HFF-Myc (cell line): ENCODE measurements around the gene SMYD3.

Source experiments
- DNase-seq: peaks from one replicate; pipeline ENCODE4 v3.0.0-alpha.2; 2011; ENCODE audit warnings: low read depth; ENCODE audit errors: extremely low read depth
- H3K4me3 ChIP-seq: replicated peaks from 2 replicates; pipeline ENCODE4 v1.5.1; 2011; ENCODE audit warnings: low read depth, mild to moderate bottlenecking, control low read depth, low read length
- CTCF ChIP-seq: IDR thresholded peaks from 2 replicates; pipeline ENCODE4 v1.5.1; 2012; ENCODE audit warnings: mild to moderate bottlenecking, low read depth, low read length, control low read depth; ENCODE audit errors: missing control alignments

Gene SMYD3

GRCh38 chr1:245702346-245702745 is 804.7 kb downstream of the SMYD3 start:
- TF ChIP-seq CTCF = no peak
- DNase-seq = no peak

GRCh38 chr1:245701631-245702030 is 805.4 kb downstream of the SMYD3 start:
- no peak for TF ChIP-seq CTCF
- H3K4me3 ChIP-seq = no peak overlapping the region

More at GRCh38 chr1:245702346-245702745, 804.7 kb downstream of the SMYD3 start:
- H3K4me3 ChIP-seq = no peak overlapping the region

GRCh38 chr1:245700631-245701030 is 806.4 kb downstream of the SMYD3 start:
- H3K4me3 ChIP-seq = no peak overlapping the region
- TF ChIP-seq CTCF = no peak
- no peak for DNase-seq

More at GRCh38 chr1:245701631-245702030, 805.4 kb downstream of the SMYD3 start:
- no peak for DNase-seq
